Measurements from ENCODE around the gene EEF1AKMT4. TPM values are rescaled to one million over a fixed set of nuclear protein-coding genes. Genes with fewer than 3 reads are reported as not detected.

EEF1AKMT4 gene
- total and polyA plus RNA-seq, 2 experiments from 2014 or later: 4.3 to 10.6 TPM

DNA sequence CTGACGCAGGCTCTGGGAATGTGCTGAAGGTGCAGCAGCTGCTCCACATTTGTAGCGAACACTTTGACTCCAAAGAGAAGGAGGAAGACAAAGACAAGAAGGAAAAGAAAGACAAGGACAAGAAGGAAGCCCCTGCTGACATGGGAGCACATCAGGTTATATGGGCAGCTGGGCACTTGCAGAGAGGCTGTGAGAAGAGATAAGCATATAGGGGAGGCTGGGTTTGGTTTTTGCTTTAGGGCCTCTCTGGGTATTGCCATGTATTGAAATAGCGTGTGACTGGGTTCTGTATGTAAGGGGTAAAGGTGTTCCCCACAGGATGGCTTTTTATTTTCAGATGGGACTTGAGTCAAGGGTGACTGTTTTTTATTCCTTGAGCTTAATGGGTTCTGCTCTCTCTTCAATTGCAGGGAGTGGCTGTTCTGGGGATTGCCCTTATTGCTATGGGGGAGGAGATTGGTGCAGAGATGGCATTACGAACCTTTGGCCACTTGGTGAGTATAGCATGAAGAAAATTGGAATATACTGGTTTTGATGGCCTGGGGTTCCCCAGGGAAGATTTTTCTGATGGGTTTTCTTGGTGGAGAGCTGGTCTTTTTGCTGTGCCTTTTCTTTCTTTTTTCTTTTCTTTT is 57.0 kb downstream of the EEF1AKMT4 start:
- Histone ChIP-seq H3K27ac (no peak overlapping the region), H3K27me3 (no peaks in the 10 kb centered on the region), H3K36me3 (peaks cover 65% of the 10 kb centered on the region), H3K4me1 (ENCODE audit: low read depth) (no peaks in the 10 kb centered on the region), H3K4me3 (no peak overlapping the region), H3K9me3 (ENCODE audit: low read depth) (no peaks in the 10 kb centered on the region)
- no peak for TF ChIP-seq CTCF (IDR thresholded peaks at IDR 0.05; ENCODE audit: low read depth, low read length)
- no peak for DNase-seq (ENCODE audit: low read depth in 1 of 2, low spot score in 1 of 2)

DNA sequence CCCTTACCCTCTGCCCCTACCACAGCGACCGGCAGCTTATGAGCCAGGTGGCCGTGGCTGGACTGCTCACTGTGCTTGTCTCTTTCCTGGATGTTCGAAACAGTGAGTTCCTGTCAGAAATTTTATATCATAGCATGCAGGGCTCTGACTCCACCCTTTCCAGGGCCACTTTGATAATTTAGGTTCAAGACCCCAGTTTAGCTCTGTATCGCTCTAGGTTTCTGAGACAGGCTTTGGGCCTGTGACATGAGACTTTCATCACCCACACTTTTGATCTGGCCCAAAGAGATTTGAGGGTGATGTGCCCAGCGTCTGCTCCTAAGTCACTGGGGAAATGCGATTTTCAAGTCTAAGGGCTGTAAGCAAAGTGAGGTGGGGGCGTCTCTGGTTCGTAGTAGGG is 58.4 kb downstream of the EEF1AKMT4 start:
- H3K36me3 ChIP-seq: peaks cover 51% of the 10 kb centered on the region

More for the DNA sequence above, 58.4 kb downstream of the EEF1AKMT4 start:
- no peak overlapping the region for H3K4me3 ChIP-seq
- DNase-seq (ENCODE audit: low read depth in 1 of 2, low spot score in 1 of 2): no peak
- H3K27ac ChIP-seq: no peak overlapping the region
- no peak for TF ChIP-seq CTCF (IDR thresholded peaks at IDR 0.05; ENCODE audit: low read depth, low read length)
- H3K4me1 ChIP-seq (ENCODE audit: low read depth): no peaks in the 10 kb centered on the region
- H3K9me3 ChIP-seq (ENCODE audit: low read depth): no peaks in the 10 kb centered on the region
- H3K27me3 ChIP-seq: no peaks in the 10 kb centered on the region

Other genes starting within 250 kb of the EEF1AKMT4 start
- gene ABCC5, start 231.8 kb upstream of the EEF1AKMT4 start, total RNA-seq: 56.2 and 68.8 TPM in 2 replicates
- gene ABCC5, start 231.8 kb upstream of the EEF1AKMT4 start, polyA plus RNA-seq: 92.0 and 97.2 TPM in 2 replicates
- gene HTR3D, start 217.9 kb upstream of the EEF1AKMT4 start, total RNA-seq: not detected in 2 replicates
- not detected in 2 replicates for gene HTR3D, start 217.9 kb upstream of the EEF1AKMT4 start, polyA plus RNA-seq
- gene HTR3C, start 196.6 kb upstream of the EEF1AKMT4 start, total RNA-seq: not detected in 2 replicates
- 0.16 TPM in 1 of 2 replicates, not detected in the other for gene HTR3C, start 196.6 kb upstream of the EEF1AKMT4 start, polyA plus RNA-seq
- not detected in 2 replicates for gene HTR3E, start 152.6 kb upstream of the EEF1AKMT4 start, total RNA-seq
- 0.15 TPM in 1 of 2 replicates, not detected in the other for gene HTR3E, start 152.6 kb upstream of the EEF1AKMT4 start, polyA plus RNA-seq
- 38.2 and 82.1 TPM in 2 replicates for gene EIF2B5, start 114.3 kb upstream of the EEF1AKMT4 start, total RNA-seq
- gene EIF2B5, start 114.3 kb upstream of the EEF1AKMT4 start, polyA plus RNA-seq: 55.7 and 57.5 TPM in 2 replicates
- gene DVL3, start 94.3 kb upstream of the EEF1AKMT4 start, total RNA-seq: 96.3 and 135 TPM in 2 replicates
- gene DVL3, start 94.3 kb upstream of the EEF1AKMT4 start, polyA plus RNA-seq: 150 and 180 TPM in 2 replicates
- 399 and 408 TPM in 2 replicates for gene AP2M1, start 74.8 kb upstream of the EEF1AKMT4 start, total RNA-seq
- gene AP2M1, start 74.8 kb upstream of the EEF1AKMT4 start, polyA plus RNA-seq: 551 and 577 TPM in 2 replicates
- 50.2 and 50.7 TPM in 2 replicates for gene ABCF3, start 63.5 kb upstream of the EEF1AKMT4 start, total RNA-seq
- gene ABCF3, start 63.5 kb upstream of the EEF1AKMT4 start, polyA plus RNA-seq: 74.4 and 78.5 TPM in 2 replicates
- 0.11 TPM in 1 of 2 replicates, not detected in the other for gene VWA5B2, start 20.1 kb upstream of the EEF1AKMT4 start, total RNA-seq
- 0.40 TPM in 1 of 2 replicates, not detected in the other for gene VWA5B2, start 20.1 kb upstream of the EEF1AKMT4 start, polyA plus RNA-seq
- 40.2 and 48.8 TPM in 2 replicates for gene ALG3, start 710 bp upstream of the EEF1AKMT4 start, total RNA-seq
- 52.4 and 69.1 TPM in 2 replicates for gene ALG3, start 710 bp upstream of the EEF1AKMT4 start, polyA plus RNA-seq
- gene CAMK2N2, start 11.9 kb downstream of the EEF1AKMT4 start, total RNA-seq: not detected in 2 replicates
- gene CAMK2N2, start 11.9 kb downstream of the EEF1AKMT4 start, polyA plus RNA-seq: 0.27 TPM in 1 of 2 replicates, not detected in the other
- not detected in 2 replicates for gene ECE2, start 26.4 kb downstream of the EEF1AKMT4 start, total RNA-seq
- gene ECE2, start 26.4 kb downstream of the EEF1AKMT4 start, polyA plus RNA-seq: not detected in 2 replicates
- 314 and 456 TPM in 2 replicates for gene PSMD2, start 49.6 kb downstream of the EEF1AKMT4 start, total RNA-seq
- 390 and 464 TPM in 2 replicates for gene PSMD2, start 49.6 kb downstream of the EEF1AKMT4 start, polyA plus RNA-seq
- gene EIF4G1, start 64.9 kb downstream of the EEF1AKMT4 start, total RNA-seq: 269 and 275 TPM in 2 replicates
- gene EIF4G1, start 64.9 kb downstream of the EEF1AKMT4 start, polyA plus RNA-seq: 166 and 184 TPM in 2 replicates
- gene FAM131A, start 87.9 kb downstream of the EEF1AKMT4 start, total RNA-seq: 22.1 and 34.3 TPM in 2 replicates
- gene FAM131A, start 87.9 kb downstream of the EEF1AKMT4 start, polyA plus RNA-seq: 9.6 and 16.0 TPM in 2 replicates
- 13.1 and 18.4 TPM in 2 replicates for gene CLCN2, start 111.9 kb downstream of the EEF1AKMT4 start, total RNA-seq
- gene CLCN2, start 111.9 kb downstream of the EEF1AKMT4 start, polyA plus RNA-seq: 10.3 and 12.3 TPM in 2 replicates
- gene POLR2H, start 112.0 kb downstream of the EEF1AKMT4 start, total RNA-seq: 112 and 122 TPM in 2 replicates
- gene POLR2H, start 112.0 kb downstream of the EEF1AKMT4 start, polyA plus RNA-seq: 96.2 and 107 TPM in 2 replicates
- 3.0 and 3.1 TPM in 2 replicates for gene THPO, start 128.5 kb downstream of the EEF1AKMT4 start, total RNA-seq
- gene THPO, start 128.5 kb downstream of the EEF1AKMT4 start, polyA plus RNA-seq: 3.1 and 3.5 TPM in 2 replicates
- 16.0 and 33.0 TPM in 2 replicates for gene CHRD, start 130.4 kb downstream of the EEF1AKMT4 start, total RNA-seq
- gene CHRD, start 130.4 kb downstream of the EEF1AKMT4 start, polyA plus RNA-seq: 10.8 and 20.4 TPM in 2 replicates

Data from cardiac muscle cell (in vitro differentiated cells and primary cell).